HAP-1 (cell line): ENCODE data around the gene PLSCR2.
"Not testable (repeated sequence)": the region's sequence is repeated elsewhere in the genome, so short reads cannot be mapped to it uniquely, and the experiment has no call there.

Experiments used
- DNase-seq, 2 experiments: peaks; one replicate each; pipeline ENCODE4 v3.0.0-alpha.2; 2016 to 2020; ENCODE audit warnings: low spot score in 2 of 2
- H3K27me3 ChIP-seq: fragments of 250-450 bp; sonication (Bioruptor Pico); 2 replicates; pipeline ENCODE4 v1.5.1; 2020; ENCODE audit warnings: low read depth, mild to moderate bottlenecking, moderate library complexity
- H3K36me3 ChIP-seq: fragments of 250-450 bp; sonication (Bioruptor Pico); replicated peaks from 2 replicates; pipeline ENCODE4 v1.5.1; 2020; ENCODE audit warnings: mild to moderate bottlenecking
- H3K4me1 ChIP-seq: fragments of 250-450 bp; sonication (Bioruptor Pico); 2 replicates; pipeline ENCODE4 v1.5.1; 2020; ENCODE audit warnings: mild to moderate bottlenecking
- H3K4me3 ChIP-seq: fragments of 250-450 bp; sonication (Bioruptor Pico); 2 replicates; pipeline ENCODE4 v1.5.1; 2020; ENCODE audit warnings: mild to moderate bottlenecking, moderate library complexity
- H3K9me3 ChIP-seq: fragments of 250-450 bp; sonication (Bioruptor Pico); 2 replicates; pipeline ENCODE4 v1.5.1; 2020; ENCODE audit warnings: mild to moderate bottlenecking, moderate library complexity
- in situ Hi-C: fragments of 300-500 bp; cut with MboI; formaldehyde crosslinking; loops from 3 replicates; pipeline ENCODE4 v1.14.3; 2020; ENCODE audit warnings: low sequenced_read_pairs, inconsistent platforms, mixed read lengths

PLSCR2 gene

GRCh38 chr3:146498002-146498736 lies 28.8 kb upstream of the PLSCR2 start:
- H3K4me3 ChIP-seq, result no peak overlapping the region
- no peaks in the 10 kb centered on the region for H3K27me3 ChIP-seq
- no peaks in the 10 kb centered on the region for H3K9me3 ChIP-seq
- H3K36me3 ChIP-seq, result no peaks in the 10 kb centered on the region
- DNase-seq, result no peak
- in situ Hi-C loops, result no loop called here
- H3K4me1 ChIP-seq, result peaks cover 8% of the 10 kb centered on the region

- peaks cover 14% of the 10 kb centered on the region for H3K4me1 ChIP-seq
- DNase-seq, in situ Hi-C loops, H3K27me3 ChIP-seq, H3K4me3 ChIP-seq, H3K36me3 ChIP-seq, H3K9me3 ChIP-seq: not testable (repeated sequence)
Observed at GRCh38 chr3:146497145-146497843, 27.9 kb upstream of the PLSCR2 start.

- H3K4me3 ChIP-seq, result no peak overlapping the region
- no peaks in the 10 kb centered on the region for H3K9me3 ChIP-seq
- no peaks in the 10 kb centered on the region for H3K36me3 ChIP-seq
- no peaks in the 10 kb centered on the region for H3K27me3 ChIP-seq
- DNase-seq, result no peak
- in situ Hi-C loops, result no loop called here
- H3K4me1 ChIP-seq, result peaks cover 14% of the 10 kb centered on the region
Observed at GRCh38 chr3:146496726-146497125, 27.4 kb upstream of the PLSCR2 start.

GRCh38 chr3:146496251-146496650 lies 26.9 kb upstream of the PLSCR2 start:
- in situ Hi-C loops, result no loop called here
- DNase-seq, result no peak
- no peaks in the 10 kb centered on the region for H3K9me3 ChIP-seq
- H3K4me1 ChIP-seq, result peaks cover 14% of the 10 kb centered on the region
- no peaks in the 10 kb centered on the region for H3K36me3 ChIP-seq
- no peaks in the 10 kb centered on the region for H3K27me3 ChIP-seq
- no peak overlapping the region for H3K4me3 ChIP-seq

- DNase-seq, result no peak
- Histone ChIP-seq H3K4me3 (no peak overlapping the region), H3K9me3 (peaks cover 3% of the 10 kb centered on the region), H3K27me3 (no peaks in the 10 kb centered on the region), H3K4me1 (peaks cover 14% of the 10 kb centered on the region), H3K36me3 (no peaks in the 10 kb centered on the region)
- in situ Hi-C loops, result no loop called here
Observed at GRCh38 chr3:146493761-146494160, 24.4 kb upstream of the PLSCR2 start.

GRCh38 chr3:146493221-146493620 lies 23.9 kb upstream of the PLSCR2 start:
- DNase-seq, result peak in 1 of 2 experiments; percentile 90
- peaks cover 14% of the 10 kb centered on the region for H3K4me1 ChIP-seq

GRCh38 chr3:146491303-146491702 lies 21.9 kb upstream of the PLSCR2 start:
- Histone ChIP-seq H3K4me3 (no peak overlapping the region), H3K4me1 (peaks cover 14% of the 10 kb centered on the region), H3K36me3 (no peaks in the 10 kb centered on the region), H3K9me3 (peaks cover 3% of the 10 kb centered on the region), H3K27me3 (no peaks in the 10 kb centered on the region)
- no peak for DNase-seq
- in situ Hi-C loops, result no loop called here

More at GRCh38 chr3:146493221-146493620, 23.9 kb upstream of the PLSCR2 start:
- peaks cover 3% of the 10 kb centered on the region for H3K9me3 ChIP-seq
- H3K27me3 ChIP-seq, result no peaks in the 10 kb centered on the region
- in situ Hi-C loops, result no loop called here
- no peaks in the 10 kb centered on the region for H3K36me3 ChIP-seq
- no peak overlapping the region for H3K4me3 ChIP-seq

GRCh38 chr3:146485297-146485696 lies 15.9 kb upstream of the PLSCR2 start:
- in situ Hi-C loops, result no loop called here
- H3K4me3 ChIP-seq, result no peak overlapping the region
- no peak for DNase-seq
- H3K36me3 ChIP-seq, result no peaks in the 10 kb centered on the region
- H3K4me1 ChIP-seq, result no peaks in the 10 kb centered on the region
- no peaks in the 10 kb centered on the region for H3K27me3 ChIP-seq
- peaks cover 3% of the 10 kb centered on the region; the same call in 1 of the 2 replicates for H3K9me3 ChIP-seq

- no peak for DNase-seq
- in situ Hi-C loops, result no loop called here
- H3K4me1 ChIP-seq, result no peaks in the 10 kb centered on the region
- no peaks in the 10 kb centered on the region for H3K27me3 ChIP-seq
- no peaks in the 10 kb centered on the region for H3K36me3 ChIP-seq
- no peak overlapping the region for H3K4me3 ChIP-seq
- H3K9me3 ChIP-seq, result no peaks in the 10 kb centered on the region
Observed at GRCh38 chr3:146476094-146476740, 6.9 kb upstream of the PLSCR2 start.

- H3K4me3 ChIP-seq, H3K36me3 ChIP-seq, in situ Hi-C loops, H3K9me3 ChIP-seq, H3K4me1 ChIP-seq, H3K27me3 ChIP-seq, DNase-seq: not testable (repeated sequence)
Observed at GRCh38 chr3:146474976-146475375, 5.6 kb upstream of the PLSCR2 start.

- DNase-seq, result no peak
- Histone ChIP-seq H3K36me3 (no peaks in the 10 kb centered on the region), H3K4me3 (no peak overlapping the region), H3K9me3 (no peaks in the 10 kb centered on the region), H3K27me3 (no peaks in the 10 kb centered on the region), H3K4me1 (no peaks in the 10 kb centered on the region)
- in situ Hi-C loops, result no loop called here
Observed at GRCh38 chr3:146473726-146474125, 4.4 kb upstream of the PLSCR2 start.

GRCh38 chr3:146472611-146473010 lies 3.2 kb upstream of the PLSCR2 start:
- no peak for DNase-seq
- Histone ChIP-seq H3K9me3 (no peaks in the 10 kb centered on the region), H3K27me3 (no peaks in the 10 kb centered on the region), H3K4me1 (no peaks in the 10 kb centered on the region), H3K36me3 (no peaks in the 10 kb centered on the region), H3K4me3 (no peak overlapping the region)
- in situ Hi-C loops, result no loop called here

GRCh38 chr3:146471012-146471411 lies 1.7 kb upstream of the PLSCR2 start:
- no peak overlapping the region for H3K4me3 ChIP-seq
- no peak for DNase-seq
- H3K4me1 ChIP-seq, result no peaks in the 10 kb centered on the region
- in situ Hi-C loops, result no loop called here
- H3K27me3 ChIP-seq, result no peaks in the 10 kb centered on the region
- H3K36me3 ChIP-seq, result no peaks in the 10 kb centered on the region
- no peaks in the 10 kb centered on the region for H3K9me3 ChIP-seq

- Histone ChIP-seq H3K4me1 (no peaks in the 10 kb centered on the region), H3K36me3 (no peaks in the 10 kb centered on the region), H3K9me3 (no peaks in the 10 kb centered on the region), H3K4me3 (no peak overlapping the region), H3K27me3 (no peaks in the 10 kb centered on the region)
- DNase-seq, result no peak
- in situ Hi-C loops, result no loop called here
Observed at GRCh38 chr3:146470425-146470990, 1.1 kb upstream of the PLSCR2 start.
